Measurements from ENCODE around the gene ITGB4. TPM values are rescaled to one million over a fixed set of nuclear protein-coding genes. Genes with fewer than 3 reads are reported as not detected.
"Not testable (repeated sequence)": the region's sequence is repeated elsewhere in the genome, so short reads cannot be mapped to it uniquely, and the experiment has no call there.

ITGB4 gene
- total RNA-seq, 4 donors from 2014 or later = 371 to 689 (median 435) TPM

DNA sequence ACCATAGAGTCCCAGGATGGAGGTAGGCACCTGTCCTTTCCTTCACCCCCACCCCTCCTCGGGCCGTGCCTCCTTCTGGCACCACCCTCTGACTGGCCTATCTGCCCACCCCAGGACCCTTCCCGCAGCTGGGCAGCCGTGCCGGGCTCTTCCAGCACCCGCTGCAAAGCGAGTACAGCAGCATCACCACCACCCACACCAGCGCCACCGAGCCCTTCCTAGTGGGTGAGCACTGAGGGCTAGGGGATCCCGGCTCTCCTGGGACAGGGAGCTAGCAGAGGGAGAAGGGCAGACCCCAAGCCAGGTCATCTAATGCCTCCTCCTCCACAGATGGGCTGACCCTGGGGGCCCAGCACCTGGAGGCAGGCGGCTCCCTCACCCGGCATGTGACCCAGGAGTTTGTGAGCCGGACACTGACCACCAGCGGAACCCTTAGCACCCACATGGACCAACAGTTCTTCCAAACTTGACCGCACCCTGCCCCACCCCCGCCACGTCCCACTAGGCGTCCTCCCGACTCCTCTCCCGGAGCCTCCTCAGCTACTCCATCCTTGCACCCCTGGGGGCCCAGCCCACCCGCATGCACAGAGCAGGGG, 35.9 kb downstream of the ITGB4 start:
- TF ChIP-seq, protein P1, sequence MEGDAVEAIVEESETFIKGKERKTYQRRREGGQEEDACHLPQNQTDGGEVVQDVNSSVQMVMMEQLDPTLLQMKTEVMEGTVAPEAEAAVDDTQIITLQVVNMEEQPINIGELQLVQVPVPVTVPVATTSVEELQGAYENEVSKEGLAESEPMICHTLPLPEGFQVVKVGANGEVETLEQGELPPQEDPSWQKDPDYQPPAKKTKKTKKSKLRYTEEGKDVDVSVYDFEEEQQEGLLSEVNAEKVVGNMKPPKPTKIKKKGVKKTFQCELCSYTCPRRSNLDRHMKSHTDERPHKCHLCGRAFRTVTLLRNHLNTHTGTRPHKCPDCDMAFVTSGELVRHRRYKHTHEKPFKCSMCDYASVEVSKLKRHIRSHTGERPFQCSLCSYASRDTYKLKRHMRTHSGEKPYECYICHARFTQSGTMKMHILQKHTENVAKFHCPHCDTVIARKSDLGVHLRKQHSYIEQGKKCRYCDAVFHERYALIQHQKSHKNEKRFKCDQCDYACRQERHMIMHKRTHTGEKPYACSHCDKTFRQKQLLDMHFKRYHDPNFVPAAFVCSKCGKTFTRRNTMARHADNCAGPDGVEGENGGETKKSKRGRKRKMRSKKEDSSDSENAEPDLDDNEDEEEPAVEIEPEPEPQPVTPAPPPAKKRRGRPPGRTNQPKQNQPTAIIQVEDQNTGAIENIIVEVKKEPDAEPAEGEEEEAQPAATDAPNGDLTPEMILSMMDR (IDR thresholded peaks at IDR 0.05) = no peak
- no peak for TF ChIP-seq POLR2A (IDR thresholded peaks at IDR 0.05)
- intact Hi-C loops (cut with DNase I; ENCODE audit: low total_unique reads) = no loop called here
- DNase-seq (ENCODE audit: low spot score in 2 of 2) = no peak
- WGBS, 2 donors = 85 to 89% methylated on average over 21 of the region's 21 CpGs
- no peak overlapping the region for H3K4me3 ChIP-seq (ENCODE audit: low read depth, poor library complexity, severe bottlenecking)

DNA sequence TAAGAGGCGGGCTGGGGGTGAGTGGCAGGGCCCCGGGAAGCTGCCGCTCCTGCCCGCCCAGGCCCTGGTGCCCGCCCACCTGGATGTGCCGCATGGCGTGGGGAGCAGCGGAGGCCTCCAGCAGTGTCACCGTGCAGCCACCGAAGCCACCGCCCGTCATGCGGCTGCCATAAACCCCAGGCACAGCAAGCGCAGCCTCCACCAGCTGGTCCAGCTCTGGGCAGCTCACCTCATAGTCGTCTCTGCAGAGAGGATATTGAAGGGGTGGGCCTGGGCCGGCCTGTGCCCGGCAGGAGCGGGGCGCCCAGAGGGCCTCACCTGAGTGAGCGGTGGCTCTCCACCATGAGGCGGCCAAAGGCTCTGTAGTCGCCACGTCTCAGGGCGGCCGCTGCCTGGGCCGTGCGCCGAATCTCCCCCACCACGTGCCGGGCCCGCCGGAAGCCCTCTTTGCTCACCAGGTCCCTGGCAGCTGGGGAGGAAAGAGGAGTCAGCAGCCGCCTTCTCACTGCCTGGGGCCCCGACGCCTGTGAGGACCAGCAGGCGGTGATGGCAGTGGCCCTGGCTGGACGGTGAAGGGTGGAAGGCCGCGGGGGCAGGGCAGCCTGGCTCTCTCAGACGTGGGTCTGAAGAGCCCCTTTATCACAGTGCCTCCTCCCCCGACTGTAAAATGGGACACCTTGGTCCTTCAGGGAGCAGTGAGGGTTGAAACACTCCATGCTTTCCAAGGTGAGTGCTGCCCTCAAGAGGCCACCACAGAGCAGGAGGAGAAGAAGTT, 37.1 kb downstream of the ITGB4 start:
- no peak for DNase-seq (ENCODE audit: low spot score in 2 of 2)
- no peak for TF ChIP-seq POLR2A (IDR thresholded peaks at IDR 0.05)
- TF ChIP-seq, protein P1 (IDR thresholded peaks at IDR 0.05) = no peak
- 79 to 90% methylated on average over 22 to 38 of the region's 41 CpGs for WGBS, 2 donors
- intact Hi-C loops (cut with DNase I; ENCODE audit: low total_unique reads) = no loop called here
- H3K4me3 ChIP-seq (ENCODE audit: low read depth, poor library complexity, severe bottlenecking) = no peak overlapping the region

DNA sequence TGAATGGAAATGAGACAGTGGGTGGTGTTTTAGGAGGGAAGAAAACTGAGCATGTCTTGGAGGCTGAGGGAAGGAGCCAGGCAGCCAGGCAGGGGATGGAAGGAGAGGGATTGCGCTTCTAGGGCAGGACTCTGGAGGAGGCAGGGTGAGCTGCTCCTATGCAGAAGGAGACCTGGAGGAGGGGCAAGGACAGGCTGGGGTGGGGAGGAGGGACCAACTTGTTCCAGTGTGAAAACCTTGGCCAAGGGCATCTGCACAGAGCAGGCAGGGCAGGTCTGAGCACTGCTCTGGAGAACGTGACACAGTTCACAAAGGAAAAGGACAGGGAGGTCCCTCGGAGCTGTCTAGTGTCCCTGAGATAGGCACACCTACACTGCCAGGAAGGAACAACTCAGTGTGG, 38.2 kb downstream of the ITGB4 start:
- intact Hi-C loops (cut with DNase I; ENCODE audit: low total_unique reads) = no loop called here
- 47 to 77% methylated on average over 3 of the region's 3 CpGs for WGBS, 2 donors
- no peak for DNase-seq (ENCODE audit: low spot score in 2 of 2)
- no peak overlapping the region for H3K4me3 ChIP-seq (ENCODE audit: low read depth, poor library complexity, severe bottlenecking)
- TF ChIP-seq POLR2A (IDR thresholded peaks at IDR 0.05) = no peak
- TF ChIP-seq, protein P1 (IDR thresholded peaks at IDR 0.05) = no peak

DNA sequence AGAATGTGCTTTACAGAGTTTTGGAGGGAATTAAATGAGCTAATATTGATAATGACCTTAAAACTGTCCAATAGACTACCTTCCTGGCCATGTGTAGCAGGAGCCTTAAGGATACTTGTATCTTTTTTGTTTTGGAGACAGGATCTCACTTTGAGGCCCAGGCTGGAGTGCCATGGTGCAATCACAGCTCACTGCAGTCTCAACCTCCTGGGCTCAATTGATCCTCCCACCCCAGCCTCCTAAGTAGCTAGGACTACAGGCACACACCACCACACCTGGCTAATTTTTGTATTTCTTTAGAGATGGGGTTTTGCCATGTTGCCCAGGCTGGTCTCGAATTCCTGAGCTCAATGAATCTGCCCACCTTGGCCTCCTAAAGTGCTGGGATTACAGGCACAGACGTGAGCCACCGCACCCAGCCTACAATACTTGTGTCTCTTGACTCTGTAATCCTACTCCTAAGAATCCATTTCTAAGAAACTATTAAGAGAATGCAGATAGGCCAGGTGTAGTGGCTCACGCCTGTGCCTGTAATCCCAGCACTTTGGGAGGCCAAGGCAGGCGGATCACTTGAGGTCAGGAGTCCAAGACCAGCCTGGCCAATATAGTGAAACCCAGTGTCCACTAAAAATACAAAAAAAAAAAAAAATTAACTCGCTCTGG, 38.9 kb downstream of the ITGB4 start:
- WGBS, 2 donors = 86 to 91% methylated on average over 6 of the region's 6 CpGs
- intact Hi-C loops (cut with DNase I; ENCODE audit: low total_unique reads); H3K4me3 ChIP-seq (ENCODE audit: low read depth, poor library complexity, severe bottlenecking); DNase-seq (ENCODE audit: low spot score in 2 of 2): not testable (repeated sequence)

DNA sequence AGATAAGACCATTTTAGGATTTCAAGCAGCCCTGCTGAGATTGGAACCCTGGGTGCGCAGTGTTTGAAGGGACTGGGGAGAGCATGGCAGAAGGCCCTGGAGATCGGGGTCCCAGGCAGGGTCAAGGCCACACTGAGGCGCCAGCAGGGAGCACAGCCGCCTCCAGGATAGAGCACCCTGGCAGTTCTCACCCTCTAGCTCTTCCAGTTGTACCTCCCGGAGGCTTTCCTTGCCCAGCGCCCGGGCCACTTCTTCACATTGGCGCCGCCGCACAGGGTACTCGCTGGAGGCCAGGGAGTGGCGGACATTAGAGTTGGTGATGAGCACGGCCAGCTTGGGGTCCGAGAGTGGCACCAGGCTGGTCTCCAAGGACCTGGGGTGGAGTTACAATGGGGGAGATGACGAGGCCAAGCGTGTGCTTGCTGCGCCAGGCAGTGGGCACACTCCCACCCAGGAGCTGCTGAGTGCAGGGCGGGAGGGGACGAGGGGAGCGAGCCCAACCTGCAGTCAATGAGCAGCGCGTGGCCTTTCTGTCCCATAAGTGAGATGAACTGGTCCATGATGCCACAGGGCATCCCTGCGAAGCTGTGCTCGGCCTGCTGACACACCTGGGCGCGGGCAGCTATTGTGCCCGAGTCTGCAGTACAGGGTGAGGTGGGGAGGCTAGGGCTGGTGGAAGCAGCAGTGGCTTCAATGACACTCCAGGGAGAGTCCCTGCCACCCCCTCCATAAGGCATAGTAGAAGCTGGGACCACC, 41.4 kb downstream of the ITGB4 start:
- intact Hi-C loops (cut with DNase I; ENCODE audit: low total_unique reads) = no loop called here
- H3K4me3 ChIP-seq (ENCODE audit: low read depth, poor library complexity, severe bottlenecking) = no peak overlapping the region
- no peak for TF ChIP-seq POLR2A (IDR thresholded peaks at IDR 0.05)
- TF ChIP-seq, protein P1 (IDR thresholded peaks at IDR 0.05) = no peak
- WGBS, 2 donors = 84 to 87% methylated on average over 26 to 27 of the region's 27 CpGs
- DNase-seq (ENCODE audit: low spot score in 2 of 2) = no peak

DNA sequence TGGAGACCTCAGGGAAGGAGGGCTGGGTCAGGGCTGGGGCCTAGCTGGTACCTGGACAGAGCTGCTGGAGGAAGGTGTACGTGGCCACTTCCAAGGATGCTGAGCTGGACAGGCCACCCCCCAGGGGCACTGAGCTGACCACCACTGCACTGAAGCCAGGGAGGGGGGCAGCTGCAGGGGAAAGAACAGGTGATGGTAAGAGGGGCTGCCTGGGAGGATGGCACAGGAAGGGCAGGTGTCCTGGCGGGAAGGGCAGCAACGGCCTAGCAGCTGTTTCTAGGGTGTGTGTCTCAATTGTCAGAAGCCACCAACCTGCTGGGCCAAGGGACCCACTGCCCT, 42.0 kb downstream of the ITGB4 start:
- no peak for DNase-seq (ENCODE audit: low spot score in 2 of 2)
- no peak overlapping the region for H3K4me3 ChIP-seq (ENCODE audit: low read depth, poor library complexity, severe bottlenecking)
- TF ChIP-seq, protein P1 (IDR thresholded peaks at IDR 0.05) = no peak
- no peak for TF ChIP-seq POLR2A (IDR thresholded peaks at IDR 0.05)
- 79 to 80% methylated on average over 3 of the region's 3 CpGs for WGBS, 2 donors
- intact Hi-C loops (cut with DNase I; ENCODE audit: low total_unique reads) = no loop called here
